Progenitor cell of endocrine pancreas (in vitro differentiated cells): Measurements from ENCODE around the gene VWA5B1. TPM values are rescaled to one million over a fixed set of nuclear protein-coding genes. Genes with fewer than 3 reads are reported as not detected.

Experiments used
- DNase-seq: peaks from one replicate; pipeline ENCODE4 v3.0.0; 2021; ENCODE audit warnings: low spot score; ENCODE audit not compliant: unreplicated experiment
- H3K27ac Mint-ChIP-seq: 2 replicates; pipeline ENCODE4 v1.8.0; 2021; ENCODE audit warnings: mild to moderate bottlenecking, moderate library complexity, mixed read lengths
- H3K27me3 Mint-ChIP-seq: 2 replicates; pipeline ENCODE4 v1.8.0; 2021; ENCODE audit warnings: mixed read lengths
- H3K36me3 Mint-ChIP-seq: 2 replicates; pipeline ENCODE4 v1.8.0; 2022; ENCODE audit warnings: mixed read lengths; ENCODE audit not compliant: insufficient read depth
- H3K4me1 Mint-ChIP-seq: 2 replicates; pipeline ENCODE4 v1.8.0; 2021; ENCODE audit warnings: low read depth, mixed read lengths
- H3K4me3 Mint-ChIP-seq: 2 replicates; pipeline ENCODE4 v1.8.0; 2021; ENCODE audit warnings: low read depth, mild to moderate bottlenecking, moderate library complexity, mixed read lengths
- H3K9me3 Mint-ChIP-seq: 2 replicates; pipeline ENCODE4 v1.8.0; 2021; ENCODE audit warnings: low read depth, mixed read lengths
- CTCF ChIP-seq: fragments of 200-600 bp; sonication (generic); IDR thresholded peaks from one replicate; pipeline ENCODE4 v1.5.0; 2021; ENCODE audit warnings: antibody characterized with exemption, mild to moderate bottlenecking; ENCODE audit not compliant: unreplicated experiment
- total RNA-seq: library from RNA; stranded (reverse); gene quantifications from 2 replicates; pipeline ENCODE4 v1.2.1, GENCODE V29; 2021

The VWA5B1 gene
- total RNA-seq, 1 donor from 2014 or later, result 0.19 TPM

GRCh38 chr1:20399196-20399595 is 108.5 kb downstream of the VWA5B1 start:
- no peak for TF ChIP-seq CTCF
- Mint-ChIP-seq H3K27me3 (peaks cover 80% of the 10 kb centered on the region), H3K4me3 (no peak overlapping the region), H3K27ac (no peak overlapping the region), H3K9me3 (peaks cover 3% of the 10 kb centered on the region), H3K4me1 (peaks cover 2% of the 10 kb centered on the region), H3K36me3 (no peaks in the 10 kb centered on the region)
- no peak for DNase-seq

- Mint-ChIP-seq H3K27me3 (peaks cover 81% of the 10 kb centered on the region), H3K9me3 (peaks cover 3% of the 10 kb centered on the region), H3K4me3 (no peak overlapping the region), H3K36me3 (no peaks in the 10 kb centered on the region), H3K27ac (no peak overlapping the region), H3K4me1 (peaks cover 2% of the 10 kb centered on the region)
- no peak for DNase-seq
- no peak for TF ChIP-seq CTCF
Measured at GRCh38 chr1:20399606-20400180, 109.0 kb downstream of the VWA5B1 start.

GRCh38 chr1:20400341-20401177 is 109.9 kb downstream of the VWA5B1 start:
- H3K36me3 Mint-ChIP-seq, result no peaks in the 10 kb centered on the region
- H3K9me3 Mint-ChIP-seq, result peaks cover 3% of the 10 kb centered on the region
- peaks cover 84% of the 10 kb centered on the region for H3K27me3 Mint-ChIP-seq
- DNase-seq, result no peak
- no peak for TF ChIP-seq CTCF
- H3K4me1 Mint-ChIP-seq, result peaks cover 2% of the 10 kb centered on the region
- H3K4me3 Mint-ChIP-seq, result no peak overlapping the region
- H3K27ac Mint-ChIP-seq, result no peak overlapping the region

GRCh38 chr1:20401405-20402010 is 110.8 kb downstream of the VWA5B1 start:
- no peaks in the 10 kb centered on the region for H3K9me3 Mint-ChIP-seq
- H3K27ac Mint-ChIP-seq, result no peak overlapping the region
- peaks cover 87% of the 10 kb centered on the region for H3K27me3 Mint-ChIP-seq
- no peak for TF ChIP-seq CTCF
- no peak for DNase-seq
- no peak overlapping the region for H3K4me3 Mint-ChIP-seq
- peaks cover 2% of the 10 kb centered on the region for H3K4me1 Mint-ChIP-seq
- no peaks in the 10 kb centered on the region for H3K36me3 Mint-ChIP-seq

- Mint-ChIP-seq H3K27me3 (peaks cover 89% of the 10 kb centered on the region), H3K4me3 (no peak overlapping the region), H3K9me3 (no peaks in the 10 kb centered on the region), H3K4me1 (peaks cover 2% of the 10 kb centered on the region), H3K27ac (no peak overlapping the region), H3K36me3 (no peaks in the 10 kb centered on the region)
- no peak for DNase-seq
- TF ChIP-seq CTCF, result no peak
Measured at GRCh38 chr1:20402585-20403422, 112.1 kb downstream of the VWA5B1 start.
